Heart left ventricle (tissue), 16 donors: ENCODE measurements around the gene VTI1A. TPM values are rescaled to one million over a fixed set of nuclear protein-coding genes. Genes with fewer than 3 reads are reported as not detected.

Source experiments
- ATAC-seq, 4 donors: fragments of 200-7000 bp; cut with Tn5 transposase; one replicate each; pipeline ENCODE4 v1.9.1; 2020 to 2022; ENCODE audit warnings: moderate library complexity in 4 of 4, mild to moderate bottlenecking in 3 of 4, moderate number of reproducible peaks in 1 of 4
- DNase-seq, 5 donors: peaks; one replicate each; pipeline ENCODE4 v3.0.0-alpha.2; 2020
- H3K27ac ChIP-seq, 12 donors: fragments of 200-600 bp; sonication (generic) in 4 of 12; one replicate each; pipeline versions ENCODE4 v1.5.0 to v1.8.0; 2016 to 2022; ENCODE audit warnings: mild to moderate bottlenecking in 2 of 12
- H3K27me3 ChIP-seq, 9 donors: fragments of 200-600 bp; sonication (generic) in 2 of 9; one replicate each; pipeline versions ENCODE4 v1.5.1 to v1.8.0; 2016 to 2022; ENCODE audit warnings: mild to moderate bottlenecking in 3 of 9
- H3K36me3 ChIP-seq, 9 donors: fragments of 200-600 bp; sonication (generic) in 2 of 9; one replicate each; pipeline versions ENCODE4 v1.5.0 to v1.8.0; 2018 to 2022; ENCODE audit warnings: mild to moderate bottlenecking in 2 of 9
- H3K4me1 ChIP-seq, 12 donors: fragments of 200-600 bp; sonication (generic) in 4 of 12; one replicate each; pipeline versions ENCODE4 v1.5.0 to v1.8.0; 2016 to 2022; ENCODE audit warnings: mild to moderate bottlenecking in 3 of 12
- H3K4me3 ChIP-seq, 12 donors: fragments of 200-600 bp; sonication (generic) in 4 of 12; one replicate each; pipeline versions ENCODE4 v1.5.0 to v1.8.0; 2017 to 2022; ENCODE audit warnings: mild to moderate bottlenecking in 9 of 12, moderate library complexity in 4 of 12
- H3K9me3 ChIP-seq, 12 donors: fragments of 200-600 bp; sonication (generic) in 4 of 12; one replicate each; pipeline versions ENCODE4 v1.5.0 to v1.8.0; 2016 to 2022; ENCODE audit warnings: mild to moderate bottlenecking in 1 of 12
- POLR2A ChIP-seq, 2 donors: fragments of 450-650 bp; IDR thresholded peaks; one replicate each; pipeline ENCODE4 v1.6.1; 2017; ENCODE audit warnings: antibody characterized with exemption in 2 of 2, mild to moderate bottlenecking in 2 of 2, moderate library complexity in 2 of 2
- WGBS, 4 donors: extraction: QIAGEN DNeasy Blood & Tissue Kit in 2 of 4; methylation state at CpG; one replicate each; pipeline versions ENCODE4 v1.1.5 to v1.1.7; 2013 to 2018; 5-methylcytosine and 5-hydroxymethylcytosine counted together
- intact Hi-C, 10 donors: fragments of 100-400 bp; cut with DNase I; formaldehyde crosslinking; loops; one replicate each; pipeline versions ENCODE4 v1.11.1 to v1.14.2; 2022
- polyA plus RNA-seq, 2 donors: library from polyadenylated mRNA; stranded (reverse); fragments of 200-250 nt; gene quantifications; one replicate each; pipeline ENCODE4 v1.2.3, GENCODE V29; 2013
- total RNA-seq, 9 donors: library from RNA; depleted of rRNA in 2 of 9; stranded (reverse); fragments of >200 nt in 2 of 9; fragmentation: NEBNext Ultra II Directional in 3 of 9; extraction: Animal tissue kit (Norgen Biotek cat#: 25700) in 3 of 9; gene quantifications; one replicate each; pipeline versions ENCODE4 v1.1.0 to v1.2.4, GENCODE V29; 2016 to 2023
- TF ChIP-seq, protein P1 (sequence below), 12 donors: fragments of 200-600 bp; sonication (generic) in 4 of 12; IDR thresholded peaks; one replicate each; pipeline versions ENCODE4 v1.5.0 to v1.8.0; 2018 to 2022; ENCODE audit warnings: antibody characterized with exemption in 12 of 12, mild to moderate bottlenecking in 5 of 12
- donor health status: ischemic (EF 13 %, LVEDD 7.1; RV severe dilation, severe dysfunction).
- donor health status: healthy with polysubstance abuse.
- donor health status: DM: no; HTN: yes; CAD: no.
- donor health status: DM: no; HTN: no; CAD: no.
- donor health status: ischemic (EF 25% LVEDD 6.9; RV normal size, moderate dysfunction).
- donor health status: ischemic (EF 25% LVEDD 5.7; RV mildly dilated, moderate dysfunction).
- donor health status: healthy.
- donor health status: DM: yes; HTN: yes; CAD: no.
- donor health status: ischemic (EF 35%, LVEDD 5.7; RV mildly dilated, moderate dysfunction).
- donor health status: nonischemic (EF 11% LVEDD 7.7; RV severe dilation, severe dysfunction).
- donor health status: DM: yes; HTN: yes; CAD: no.
- donor health status: PGD.
- donor health status: ischemic (EF 29% LVEDD 5.4; RV normal size, mild dysfunction).
- donor health status: nonischemic (EF 23%, LVEDD 6.1; RV moderate dilation, normal function).

Gene VTI1A
- total and polyA plus RNA-seq, 11 donors, result 6.0 to 33.1 (median 23.2) TPM

DNA sequence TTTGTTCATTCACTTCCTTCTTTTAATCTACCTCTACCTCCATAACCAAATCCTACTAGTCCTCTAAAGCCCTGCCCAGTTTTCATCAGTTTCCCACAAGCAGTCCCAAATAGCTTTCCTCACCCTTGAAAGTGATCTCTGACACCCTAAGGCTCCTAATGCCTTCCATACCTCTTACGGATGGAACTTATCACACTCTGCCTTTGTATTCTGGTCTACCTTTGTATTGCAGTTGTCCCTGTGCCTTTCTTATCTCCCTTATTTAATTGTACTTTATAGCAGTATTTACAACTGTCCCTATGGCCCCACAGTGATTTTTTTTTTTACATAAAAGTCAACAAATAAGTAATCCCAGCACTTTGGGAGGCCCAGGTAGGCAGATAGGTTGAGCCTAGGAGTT is 39.3 kb upstream of the VTI1A start:
- Histone ChIP-seq H3K27ac (no peak overlapping the region), H3K36me3 (peaks cover 0 to 91% (median 31%) of the 10 kb centered on the region in 9 donors), H3K9me3 (no peaks in the 10 kb centered on the region), H3K4me1 (no peaks in the 10 kb centered on the region), H3K27me3 (no peaks in the 10 kb centered on the region), H3K4me3 (no peak overlapping the region)
- 78 to 89% (median 81%) methylated on average over 1 of the region's 1 CpG for WGBS, 4 donors
- DNase-seq (no peak), ATAC-seq (no peak)
- intact Hi-C loops, result no loop called here
- TF ChIP-seq, protein P1, sequence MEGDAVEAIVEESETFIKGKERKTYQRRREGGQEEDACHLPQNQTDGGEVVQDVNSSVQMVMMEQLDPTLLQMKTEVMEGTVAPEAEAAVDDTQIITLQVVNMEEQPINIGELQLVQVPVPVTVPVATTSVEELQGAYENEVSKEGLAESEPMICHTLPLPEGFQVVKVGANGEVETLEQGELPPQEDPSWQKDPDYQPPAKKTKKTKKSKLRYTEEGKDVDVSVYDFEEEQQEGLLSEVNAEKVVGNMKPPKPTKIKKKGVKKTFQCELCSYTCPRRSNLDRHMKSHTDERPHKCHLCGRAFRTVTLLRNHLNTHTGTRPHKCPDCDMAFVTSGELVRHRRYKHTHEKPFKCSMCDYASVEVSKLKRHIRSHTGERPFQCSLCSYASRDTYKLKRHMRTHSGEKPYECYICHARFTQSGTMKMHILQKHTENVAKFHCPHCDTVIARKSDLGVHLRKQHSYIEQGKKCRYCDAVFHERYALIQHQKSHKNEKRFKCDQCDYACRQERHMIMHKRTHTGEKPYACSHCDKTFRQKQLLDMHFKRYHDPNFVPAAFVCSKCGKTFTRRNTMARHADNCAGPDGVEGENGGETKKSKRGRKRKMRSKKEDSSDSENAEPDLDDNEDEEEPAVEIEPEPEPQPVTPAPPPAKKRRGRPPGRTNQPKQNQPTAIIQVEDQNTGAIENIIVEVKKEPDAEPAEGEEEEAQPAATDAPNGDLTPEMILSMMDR (IDR thresholded peaks at IDR 0.05), result no peak
- no peak for TF ChIP-seq POLR2A (IDR thresholded peaks at IDR 0.05)

DNA sequence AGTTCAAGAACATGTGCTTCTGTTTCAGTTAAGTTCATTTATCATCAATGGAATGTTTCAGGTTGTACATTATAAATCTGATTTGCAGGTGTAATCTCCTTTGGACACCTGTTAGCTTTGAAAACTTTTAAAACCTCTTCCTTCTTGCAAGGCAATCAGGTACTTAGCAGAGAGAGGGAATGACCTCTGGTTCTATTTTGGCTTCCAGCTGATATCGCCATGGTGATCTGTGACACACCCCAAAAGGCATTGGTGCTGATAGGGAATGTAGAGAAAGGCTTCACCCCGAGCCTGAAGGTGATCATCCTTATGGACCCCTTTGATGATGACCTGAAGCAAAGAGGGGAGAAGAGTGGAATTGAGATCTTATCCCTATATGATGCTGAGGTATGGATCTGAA is 37.7 kb upstream of the VTI1A start:
- intact Hi-C loops, result no loop called here

DNA sequence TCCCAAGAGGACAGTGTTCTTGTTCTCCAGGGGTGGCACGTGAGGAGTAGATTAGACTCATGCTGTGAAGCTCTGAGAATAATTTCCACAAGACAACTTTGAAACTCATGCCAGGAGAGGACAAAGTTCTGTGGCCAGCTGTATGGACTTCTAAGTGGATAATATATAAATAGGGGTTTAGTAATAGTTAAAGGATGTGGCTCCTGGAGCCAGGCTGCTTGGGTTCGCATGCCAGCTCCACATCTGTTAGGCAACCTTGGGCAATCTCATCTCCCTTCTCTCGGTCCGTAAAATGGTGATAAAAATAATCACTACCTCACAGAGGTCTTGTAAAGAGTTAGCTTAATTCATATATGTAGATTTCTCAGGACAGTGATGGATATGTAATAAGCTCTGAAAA is 37.3 kb upstream of the VTI1A start:
- 54 to 56% (median 55%) methylated on average over 4 of the region's 4 CpGs for WGBS, 4 donors
- H3K36me3 ChIP-seq, result peaks cover 0 to 94% (median 27%) of the 10 kb centered on the region in 9 donors
- DNase-seq, result no peak
- H3K4me1 ChIP-seq, result no peaks in the 10 kb centered on the region
- intact Hi-C loops, result loop anchor here in 1 of 10 donors (5.0 kb wide), 1 partner anchor 67 kb away; no protein-coding TSS in a partner anchor
- TF ChIP-seq, protein P1 (IDR thresholded peaks at IDR 0.05), result no peak
- no peak for TF ChIP-seq POLR2A (IDR thresholded peaks at IDR 0.05)
- H3K27ac ChIP-seq, result no peak overlapping the region
- ATAC-seq, result no peak
- no peak overlapping the region for H3K4me3 ChIP-seq
- H3K27me3 ChIP-seq, result no peaks in the 10 kb centered on the region
- H3K9me3 ChIP-seq, result no peaks in the 10 kb centered on the region

More for the DNA sequence above, 37.7 kb upstream of the VTI1A start:
- Histone ChIP-seq H3K4me1 (no peaks in the 10 kb centered on the region), H3K36me3 (peaks cover 0 to 94% (median 32%) of the 10 kb centered on the region in 9 donors), H3K27me3 (no peaks in the 10 kb centered on the region), H3K27ac (no peak overlapping the region), H3K4me3 (no peak overlapping the region), H3K9me3 (no peaks in the 10 kb centered on the region)
- TF ChIP-seq POLR2A (IDR thresholded peaks at IDR 0.05), result no peak
- TF ChIP-seq, protein P1 (IDR thresholded peaks at IDR 0.05), result no peak
- DNase-seq (no peak), ATAC-seq (no peak)
- WGBS, 4 donors, result 63 to 83% (median 69%) methylated on average over 2 of the region's 2 CpGs

DNA sequence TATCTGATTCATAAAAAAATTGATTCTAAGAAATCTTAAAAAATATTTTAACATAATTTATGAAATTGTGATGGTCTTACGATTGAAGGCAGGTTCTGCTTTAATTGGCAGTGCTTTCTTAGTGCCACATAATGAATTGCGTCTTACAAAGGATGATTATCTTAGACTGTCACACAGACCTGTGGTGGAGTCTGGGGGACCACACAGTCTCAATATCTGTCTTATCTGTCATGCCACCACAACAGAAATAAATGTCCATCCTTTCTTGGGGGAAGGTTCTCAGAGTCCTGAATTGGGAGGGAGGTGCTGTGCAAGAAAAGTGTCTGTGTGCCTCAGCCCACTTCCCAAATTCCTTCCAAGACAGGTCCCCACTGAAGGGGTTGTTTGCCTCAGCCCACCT is 34.3 kb upstream of the VTI1A start:
- DNase-seq, result no peak
- H3K36me3 ChIP-seq, result peaks cover 0 to 92% (median 24%) of the 10 kb centered on the region in 9 donors
- no peak overlapping the region for H3K27ac ChIP-seq
- H3K4me3 ChIP-seq, result no peak overlapping the region
- intact Hi-C loops, result loop anchor here in 1 of 10 donors (5.0 kb wide), 1 partner anchor 70 kb away; no protein-coding TSS in a partner anchor
- TF ChIP-seq POLR2A (IDR thresholded peaks at IDR 0.05), result no peak
- TF ChIP-seq, protein P1 (IDR thresholded peaks at IDR 0.05), result no peak
- no peaks in the 10 kb centered on the region for H3K9me3 ChIP-seq
- ATAC-seq, result no peak
- 84 to 95% (median 89%) methylated on average over 2 of the region's 2 CpGs for WGBS, 4 donors
- H3K27me3 ChIP-seq, result no peaks in the 10 kb centered on the region
- H3K4me1 ChIP-seq, result no peaks in the 10 kb centered on the region
